KMS-11 (cell line): ENCODE results near the gene HOTAIR.

ENCODE experiments used
- H2AFZ ChIP-seq: fragments of 200-600 bp; sonication (generic); 2 replicates; pipeline ENCODE4 v1.6.1; 2016; ENCODE audit warnings: antibody characterized with exemption, mixed run types, low read depth
- H3K27ac ChIP-seq: fragments of 200-600 bp; sonication (generic); 2 replicates; pipeline ENCODE4 v1.6.1; 2016; ENCODE audit warnings: mild to moderate bottlenecking, mixed run types
- H3K27me3 ChIP-seq: fragments of 200-600 bp; sonication (generic); 2 replicates; pipeline ENCODE4 v1.6.1; 2017; ENCODE audit warnings: mild to moderate bottlenecking, low read depth, mixed run types, moderate library complexity; ENCODE audit not compliant: insufficient read depth
- H3K36me3 ChIP-seq: fragments of 200-600 bp; sonication (generic); 2 replicates; pipeline ENCODE4 v1.6.1; 2017; ENCODE audit warnings: mild to moderate bottlenecking, mixed run types; ENCODE audit not compliant: insufficient read depth
- H3K4me1 ChIP-seq: fragments of 200-600 bp; sonication (generic); 2 replicates; pipeline ENCODE4 v1.6.1; 2016; ENCODE audit warnings: mild to moderate bottlenecking, low read depth, mixed run types; ENCODE audit not compliant: poor library complexity, severe bottlenecking
- H3K4me2 ChIP-seq: fragments of 200-600 bp; sonication (generic); 2 replicates; pipeline ENCODE4 v1.7.0; 2016; ENCODE audit warnings: mild to moderate bottlenecking, mixed run types
- H3K4me3 ChIP-seq: fragments of 200-600 bp; sonication (generic); IDR thresholded peaks from 2 replicates; pipeline ENCODE4 v1.6.1; 2017; ENCODE audit warnings: low read depth, low read length, mixed read lengths; ENCODE audit not compliant: insufficient read depth
- H3K79me2 ChIP-seq: fragments of 200-600 bp; sonication (generic); 2 replicates; pipeline ENCODE4 v1.6.1; 2016; ENCODE audit warnings: low read depth, mixed run types; ENCODE audit not compliant: insufficient read depth
- H3K9ac ChIP-seq: fragments of 200-600 bp; sonication (generic); 2 replicates; pipeline ENCODE4 v1.6.1; 2016; ENCODE audit warnings: mild to moderate bottlenecking, mixed run types
- H4K20me1 ChIP-seq: fragments of 200-600 bp; sonication (generic); 2 replicates; pipeline ENCODE4 v1.6.1; 2016; ENCODE audit warnings: mild to moderate bottlenecking, mixed run types; ENCODE audit not compliant: insufficient read depth
- TF ChIP-seq, protein P1 (sequence below): fragments of 200-600 bp; sonication (generic); conservative IDR thresholded peaks from 2 replicates; pipeline ENCODE4 v1.6.1; 2017; ENCODE audit warnings: low read depth, mild to moderate bottlenecking, antibody characterized with exemption, low read length, moderate library complexity, mixed read lengths

Gene HOTAIR

GRCh38 chr12:54005853-54006558 is 31.3 kb upstream of the HOTAIR start:
- Histone ChIP-seq H3K9ac (no peak overlapping the region), H3K27ac (no peak overlapping the region), H4K20me1 (no peaks in the 10 kb centered on the region), H3K4me2 (peak overlapping the region; percentile 54), H2AFZ (peak overlapping the region; percentile 41; the same call in 1 of the 2 replicates), H3K27me3 (peaks cover 98% of the 10 kb centered on the region), H3K4me3 (no peak overlapping the region), H3K36me3 (no peaks in the 10 kb centered on the region), H3K79me2 (no peaks in the 10 kb centered on the region), H3K4me1 (peaks cover 20% of the 10 kb centered on the region)
- TF ChIP-seq, protein P1, sequence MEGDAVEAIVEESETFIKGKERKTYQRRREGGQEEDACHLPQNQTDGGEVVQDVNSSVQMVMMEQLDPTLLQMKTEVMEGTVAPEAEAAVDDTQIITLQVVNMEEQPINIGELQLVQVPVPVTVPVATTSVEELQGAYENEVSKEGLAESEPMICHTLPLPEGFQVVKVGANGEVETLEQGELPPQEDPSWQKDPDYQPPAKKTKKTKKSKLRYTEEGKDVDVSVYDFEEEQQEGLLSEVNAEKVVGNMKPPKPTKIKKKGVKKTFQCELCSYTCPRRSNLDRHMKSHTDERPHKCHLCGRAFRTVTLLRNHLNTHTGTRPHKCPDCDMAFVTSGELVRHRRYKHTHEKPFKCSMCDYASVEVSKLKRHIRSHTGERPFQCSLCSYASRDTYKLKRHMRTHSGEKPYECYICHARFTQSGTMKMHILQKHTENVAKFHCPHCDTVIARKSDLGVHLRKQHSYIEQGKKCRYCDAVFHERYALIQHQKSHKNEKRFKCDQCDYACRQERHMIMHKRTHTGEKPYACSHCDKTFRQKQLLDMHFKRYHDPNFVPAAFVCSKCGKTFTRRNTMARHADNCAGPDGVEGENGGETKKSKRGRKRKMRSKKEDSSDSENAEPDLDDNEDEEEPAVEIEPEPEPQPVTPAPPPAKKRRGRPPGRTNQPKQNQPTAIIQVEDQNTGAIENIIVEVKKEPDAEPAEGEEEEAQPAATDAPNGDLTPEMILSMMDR, result peak; percentile 100

DNA sequence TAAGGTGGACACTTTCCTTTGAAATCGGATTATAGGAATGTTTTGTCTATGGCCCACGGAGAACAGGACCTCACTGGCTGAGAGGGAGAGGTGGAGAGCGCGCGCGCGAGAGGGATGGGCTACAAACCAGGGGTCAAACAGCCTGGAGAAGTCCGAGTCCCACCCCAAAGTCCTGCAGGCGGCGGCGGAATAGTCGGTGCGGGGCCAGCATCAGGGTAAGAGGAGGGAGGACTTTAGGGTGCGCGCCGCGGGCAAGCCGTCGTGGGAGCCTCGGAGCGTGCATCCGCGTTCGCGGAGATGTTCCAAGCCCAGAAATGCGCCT is 30.7 kb upstream of the HOTAIR start:
- H3K36me3 ChIP-seq, result no peaks in the 10 kb centered on the region
- no peak overlapping the region for H3K9ac ChIP-seq
- no peak overlapping the region for H3K27ac ChIP-seq
- TF ChIP-seq, protein P1, result no peak
- H3K4me2 ChIP-seq, result no peak overlapping the region
- H4K20me1 ChIP-seq, result no peaks in the 10 kb centered on the region
- H3K79me2 ChIP-seq, result no peaks in the 10 kb centered on the region
- no peak overlapping the region for H2AFZ ChIP-seq
- peaks cover 19% of the 10 kb centered on the region for H3K4me1 ChIP-seq
- peaks cover 98% of the 10 kb centered on the region for H3K27me3 ChIP-seq
- H3K4me3 ChIP-seq, result no peak overlapping the region

GRCh38 chr12:54004841-54005530 is 30.2 kb upstream of the HOTAIR start:
- peaks cover 98% of the 10 kb centered on the region for H3K27me3 ChIP-seq
- H3K9ac ChIP-seq, result no peak overlapping the region
- TF ChIP-seq, protein P1, result no peak
- H3K79me2 ChIP-seq, result no peaks in the 10 kb centered on the region
- no peak overlapping the region for H3K27ac ChIP-seq
- H3K36me3 ChIP-seq, result no peaks in the 10 kb centered on the region
- H4K20me1 ChIP-seq, result no peaks in the 10 kb centered on the region
- H3K4me2 ChIP-seq, result no peak overlapping the region
- H3K4me1 ChIP-seq, result peaks cover 19% of the 10 kb centered on the region
- H3K4me3 ChIP-seq, result no peak overlapping the region
- H2AFZ ChIP-seq, result no peak overlapping the region

DNA sequence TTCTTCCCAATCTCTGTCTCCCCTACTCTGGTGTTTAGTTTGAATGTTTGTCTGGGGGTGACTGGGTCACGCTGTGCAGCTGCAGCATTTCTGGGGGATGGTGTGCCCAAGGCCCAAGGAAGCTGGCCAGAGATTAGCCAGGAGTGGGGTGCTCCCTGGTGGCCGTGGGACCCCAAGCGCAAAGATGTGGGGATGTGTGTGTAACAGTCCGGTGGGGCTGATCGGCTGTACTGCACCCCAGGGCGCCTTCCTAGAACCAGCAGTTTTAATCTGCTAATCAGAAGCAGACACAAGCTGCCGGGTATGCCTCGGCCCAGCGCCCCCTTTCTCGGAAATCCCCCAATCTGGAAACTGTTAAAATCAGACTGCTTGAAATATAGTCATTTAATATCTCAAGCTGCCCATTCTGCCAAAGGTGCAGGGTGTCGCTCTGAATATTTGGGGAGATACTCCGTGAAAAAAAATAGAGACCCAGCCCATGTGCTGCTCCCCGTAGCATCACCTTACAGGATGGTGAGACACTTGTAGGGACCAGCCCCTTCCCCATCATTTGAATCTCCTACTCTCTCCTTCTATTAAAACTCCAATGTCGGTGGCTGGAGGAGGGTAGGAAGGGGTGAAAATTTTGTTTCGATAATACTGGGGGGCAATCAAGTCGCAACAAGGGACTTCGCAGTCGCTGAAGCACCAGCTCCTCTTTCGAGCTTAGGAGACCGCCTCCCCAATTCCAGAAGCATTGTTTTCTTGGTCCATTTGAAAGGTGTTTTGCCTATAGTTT is 29.5 kb upstream of the HOTAIR start:
- H3K79me2 ChIP-seq, result no peaks in the 10 kb centered on the region
- no peak overlapping the region for H3K9ac ChIP-seq
- H2AFZ ChIP-seq, result no peak overlapping the region
- no peak overlapping the region for H3K4me3 ChIP-seq
- H4K20me1 ChIP-seq, result no peaks in the 10 kb centered on the region
- H3K4me2 ChIP-seq, result no peak overlapping the region
- H3K27ac ChIP-seq, result no peak overlapping the region
- no peaks in the 10 kb centered on the region for H3K36me3 ChIP-seq
- TF ChIP-seq, protein P1, result peak; percentile 29
- peaks cover 98% of the 10 kb centered on the region for H3K27me3 ChIP-seq
- H3K4me1 ChIP-seq, result peaks cover 19% of the 10 kb centered on the region
